HepG2 (cell line): ENCODE measurements around the gene DSCAML1. TPM values are rescaled to one million over a fixed set of nuclear protein-coding genes. Genes with fewer than 3 reads are reported as not detected.

Experiments used
- ATAC-seq: fragments of 200-7000 bp; cut with Tn5 transposase; 3 replicates; pipeline ENCODE4 v1.9.1; 2020; ENCODE audit warnings: mild to moderate bottlenecking, moderate library complexity
- BruUV-seq: library from RNA; stranded (reverse); fragments of 400-500 nt; replicated peaks from 2 replicates; lab custom pipeline; 2021; lab: Mats Ljungman, UMichigan
- CTCF ChIA-PET: fragments of 300-600 bp; formaldehyde crosslinking; extraction: SDS; loops from one replicate; lab custom pipeline; 2021; ENCODE audit warnings: low total read pairs, inconsistent platforms, low intra/inter-chr PET ratio; lab: Yijun Ruan, JAX
- POLR2A ChIA-PET: fragments of 350-600 bp; sonication (Branson Sonifier 250); formaldehyde crosslinking; loops from one replicate; lab custom pipeline; 2020; ENCODE audit warnings: antibody characterized with exemption, inconsistent platforms; lab: Yijun Ruan, JAX
- DNase-seq: peaks from one replicate; pipeline ENCODE4 v3.0.0-alpha.2; 2015; ENCODE audit warnings: low spot score
- FAIRE-seq: peaks from 3 replicates; lab custom pipeline; 2011; peaks lifted over from hg19 to GRCh38; lab: Jason Lieb, UNC
- H2AFZ ChIP-seq: one replicate; pipeline ENCODE4 v1.6.1; 2011; ENCODE audit warnings: low read length, inconsistent platforms
- H3K27ac ChIP-seq: fragments of 300-600 bp; 3 replicates; pipeline ENCODE4 v1.8.0; 2011; ENCODE audit warnings: mixed run types, mild to moderate bottlenecking, mixed read lengths, low read length, inconsistent platforms; ENCODE audit not compliant: insufficient read depth; ENCODE audit errors: extremely low read length
- H3K27me3 ChIP-seq, 2 experiments: fragments of 200-600 bp in 1 of 2; 2 replicates in 1 of 2; 3 replicates in 1 of 2; pipeline versions ENCODE4 v1.6.0 to v1.8.0; 2011; ENCODE audit warnings: low read length in 2 of 2, mild to moderate bottlenecking in 2 of 2, moderate library complexity in 2 of 2, inconsistent platforms in 1 of 2; ENCODE audit not compliant: insufficient read depth in 2 of 2, control insufficient read depth in 1 of 2
- H3K36me3 ChIP-seq, 2 experiments: fragments of 200-600 bp in 1 of 2; replicated peaks in 1 of 2; 2 replicates in 1 of 2; 3 replicates in 1 of 2; pipeline versions ENCODE4 v1.5.1 to v1.8.0; 2011; ENCODE audit warnings: low read length in 2 of 2, inconsistent platforms in 1 of 2; ENCODE audit not compliant: insufficient read depth in 2 of 2, control insufficient read depth in 1 of 2
- H3K4me1 ChIP-seq: 2 replicates; pipeline ENCODE4 v1.5.1; 2012; ENCODE audit warnings: low read length, inconsistent platforms; ENCODE audit not compliant: insufficient read depth
- H3K4me2 ChIP-seq: 2 replicates; pipeline ENCODE4 v1.6.0; 2011; ENCODE audit warnings: low read depth, low read length, inconsistent platforms
- H3K4me3 ChIP-seq, 3 experiments: fragments of 200-600 bp in 1 of 3; sonication (generic), shearing (Covaris generic) in 1 of 3; replicated peaks in 1 of 3; 2 replicates each; pipeline ENCODE4 v1.5.1; 2011 to 2016; ENCODE audit warnings: low read length in 3 of 3, inconsistent platforms in 2 of 3, low read depth in 2 of 3, mild to moderate bottlenecking in 2 of 3, control low read depth in 1 of 3, mixed read lengths in 1 of 3; ENCODE audit not compliant: insufficient read depth in 1 of 3
- H3K79me2 ChIP-seq: one replicate; pipeline ENCODE4 v1.6.1; 2011; ENCODE audit warnings: low read length, inconsistent platforms; ENCODE audit not compliant: insufficient read depth
- H3K9ac ChIP-seq: 2 replicates; pipeline ENCODE4 v1.6.0; 2011; ENCODE audit warnings: mild to moderate bottlenecking, low read depth, low read length, inconsistent platforms; ENCODE audit not compliant: insufficient read depth
- H3K9me3 ChIP-seq: 2 replicates; pipeline ENCODE4 v1.5.1; 2012; ENCODE audit warnings: mild to moderate bottlenecking, low read length
- H4K20me1 ChIP-seq: 2 replicates; pipeline ENCODE4 v1.6.0; 2011; ENCODE audit warnings: inconsistent platforms, mild to moderate bottlenecking, low read length, moderate library complexity; ENCODE audit not compliant: insufficient read depth
- ELF1 ChIP-seq: sonication (generic); formaldehyde crosslinking; IDR thresholded peaks from 2 replicates; pipeline ENCODE4 v1.4.0; 2020; ENCODE audit warnings: missing genetic modification reagents
- FOXM1 ChIP-seq: sonication (generic); formaldehyde crosslinking; IDR thresholded peaks from 2 replicates; pipeline ENCODE4 v1.5.0; 2020; ENCODE audit warnings: missing genetic modification reagents
- GATAD2A ChIP-seq: IDR thresholded peaks from 2 replicates; pipeline ENCODE4 v1.6.1; 2016
- HHEX ChIP-seq: IDR thresholded peaks from 2 replicates; pipeline ENCODE4 v1.6.1; 2016; ENCODE audit warnings: control low read depth
- IKZF1 ChIP-seq: fragments of 450-650 bp; IDR thresholded peaks from 2 replicates; pipeline ENCODE4 v1.7.1; 2016
- KDM1A ChIP-seq: IDR thresholded peaks from 2 replicates; pipeline ENCODE4 v1.6.1; 2016; ENCODE audit warnings: missing compliant biosample characterization
- KLF6 ChIP-seq: IDR thresholded peaks from 2 replicates; pipeline ENCODE4 v1.8.0; 2016; ENCODE audit warnings: missing biosample characterization, missing genetic modification reagents
- NFYB ChIP-seq: sonication (generic); formaldehyde crosslinking; IDR thresholded peaks from 2 replicates; pipeline ENCODE4 v1.4.0; 2020; ENCODE audit warnings: missing genetic modification reagents
- PHF8 ChIP-seq: sonication (generic); formaldehyde crosslinking; IDR thresholded peaks from 2 replicates; pipeline ENCODE4 v1.5.0; 2020; ENCODE audit warnings: missing genetic modification reagents
- PTBP1 ChIP-seq: fragments of 200-400 bp; formaldehyde crosslinking; IDR thresholded peaks from 2 replicates; pipeline ENCODE4 v1.6.1; 2018; ENCODE audit warnings: low read length, low read depth; ENCODE audit not compliant: poor library complexity, severe bottlenecking
- SATB2 ChIP-seq: sonication (generic); formaldehyde crosslinking; IDR thresholded peaks from 2 replicates; pipeline ENCODE4 v1.5.0; 2020; ENCODE audit warnings: missing genetic modification reagents
- SMYD3 ChIP-seq: sonication (generic); formaldehyde crosslinking; IDR thresholded peaks from 2 replicates; pipeline ENCODE4 v1.8.1; 2023; ENCODE audit warnings: mild to moderate bottlenecking, missing genetic modification reagents
- SNRNP70 ChIP-seq: fragments of 200-400 bp; formaldehyde crosslinking; IDR thresholded peaks from 2 replicates; pipeline ENCODE4 v1.6.1; 2017; ENCODE audit warnings: mild to moderate bottlenecking, low read depth, low read length, moderate library complexity
- TCF7L2 ChIP-seq: IDR thresholded peaks from 2 replicates; pipeline ENCODE4 v1.6.1; 2011; ENCODE audit warnings: mild to moderate bottlenecking, low read depth, low read length, moderate library complexity
- ZNF12 ChIP-seq: sonication (generic); formaldehyde crosslinking; IDR thresholded peaks from 2 replicates; pipeline ENCODE4 v1.5.0; 2020; ENCODE audit warnings: missing genetic modification reagents
- ZNF274 ChIP-seq: sonication (generic); formaldehyde crosslinking; IDR thresholded peaks from 2 replicates; pipeline ENCODE4 v1.5.1; 2020; ENCODE audit warnings: mild to moderate bottlenecking, missing genetic modification reagents
- ZNF782 ChIP-seq: sonication (generic); formaldehyde crosslinking; IDR thresholded peaks from 2 replicates; pipeline ENCODE4 v1.4.0; 2020; ENCODE audit warnings: missing genetic modification reagents, mild to moderate bottlenecking, borderline replicate concordance
- WGBS: methylation state at CpG from one replicate; pipeline ENCODE4 v1.1.6; 2017; ENCODE audit warnings: low lambda C conversion rate; 5-methylcytosine and 5-hydroxymethylcytosine counted together
- in situ Hi-C: cut with HindIII; loops from 2 replicates; pipeline ENCODE4 v1.10.0; 2017; ENCODE audit warnings: low pct_unique_long_range_greater_than_20kb; ENCODE audit not compliant: extremely low pct_ligation_motif_present
- intact Hi-C: fragments of 100-400 bp; cut with micrococcal nuclease; formaldehyde crosslinking; loops from one replicate; pipeline ENCODE4 v1.10.0; 2022; ENCODE audit not compliant: unreplicated experiment
- polyA plus RNA-seq, 8 experiments: library from polyadenylated mRNA; depleted of rRNA in 3 of 8; stranded (reverse) in 7 of 8; unstranded in 1 of 8; fragments of >200 nt; fragmentation: Illumina TruSeq in 4 of 8; extraction: Trizol in 4 of 8; gene quantifications; 2 replicates each; pipeline versions ENCODE4 v1.2.1 to v1.2.3, GENCODE V29; 2011 to 2016; ENCODE audit warnings: low read depth in 4 of 8, missing spikeins in 1 of 8, mixed read lengths in 1 of 8; ENCODE audit not compliant: insufficient read depth in 1 of 8
- total RNA-seq, 5 experiments: library from RNA; depleted of rRNA; stranded (reverse); fragments of >200 nt; fragmentation: Illumina TruSeq; extraction: Trizol; gene quantifications; 2 replicates each; pipeline ENCODE4 v1.2.3, GENCODE V29; 2016; ENCODE audit warnings: low read depth in 1 of 5
- TF ChIP-seq, protein P1 (sequence below): sonication (generic); formaldehyde crosslinking; IDR thresholded peaks from 2 replicates; pipeline ENCODE4 v1.5.0; 2020; ENCODE audit warnings: missing genetic modification reagents
- TF ChIP-seq, protein P2 (sequence below): IDR thresholded peaks from 2 replicates; pipeline ENCODE4 v1.6.1; 2012; ENCODE audit warnings: low read depth, low read length, improper control_type of control experiment
- TF ChIP-seq, protein P3 (sequence below): IDR thresholded peaks from 2 replicates; pipeline ENCODE4 v1.6.1; 2016; ENCODE audit warnings: control low read depth

DSCAML1 gene
- total and polyA plus RNA-seq, 2 of the 13 experiments (the other 11 are each of a cell fraction or from before 2014, with no cell fraction given): 0.29 to 0.40 TPM

DNA sequence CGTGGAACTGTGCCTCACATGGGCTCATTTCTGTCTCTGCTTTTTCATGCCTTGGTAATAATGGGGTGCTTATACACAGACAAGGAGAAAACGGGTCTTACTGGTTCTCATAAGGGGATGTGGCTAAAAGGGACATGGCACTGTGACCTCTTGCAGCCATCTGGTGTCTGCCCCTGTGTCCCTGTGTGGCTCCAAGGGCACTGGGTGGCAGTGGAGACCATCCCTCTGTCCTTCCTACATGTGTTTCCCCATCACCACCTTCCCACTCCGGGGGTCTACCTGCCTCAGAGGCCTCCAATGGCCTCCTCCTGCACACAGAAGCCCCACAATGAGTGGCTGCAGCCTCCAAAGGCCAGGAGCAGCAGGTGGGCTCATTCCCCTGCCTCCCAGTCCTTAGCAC, 248.1 kb downstream of the DSCAML1 start:
- Histone ChIP-seq H3K27ac (no peak overlapping the region), H3K4me1 (peaks cover 6% of the 10 kb centered on the region; the same call in 1 of the 2 replicates), H3K36me3 (no peaks in the 10 kb centered on the region), H3K27me3 (peaks cover 6 to 18% of the 10 kb centered on the region in 2 experiments; a peak in 2 of 5 replicates), H3K9ac (no peak overlapping the region), H2AFZ (no peak overlapping the region), H3K4me3 (no peak overlapping the region), H3K79me2 (no peaks in the 10 kb centered on the region), H4K20me1 (no peaks in the 10 kb centered on the region), H3K9me3 (no peaks in the 10 kb centered on the region), H3K4me2 (no peak overlapping the region)
- 33% methylated on average over 3 of the region's 3 CpGs for WGBS
- no TSS peak for BruUV-seq
- FAIRE-seq (no peak), DNase-seq (no peak), ATAC-seq (no peak)
- no peak for TF ChIP-seq PTBP1
- no peak for TF ChIP-seq HHEX (CRISPR knock-in tag)
- TF ChIP-seq, protein P1, sequence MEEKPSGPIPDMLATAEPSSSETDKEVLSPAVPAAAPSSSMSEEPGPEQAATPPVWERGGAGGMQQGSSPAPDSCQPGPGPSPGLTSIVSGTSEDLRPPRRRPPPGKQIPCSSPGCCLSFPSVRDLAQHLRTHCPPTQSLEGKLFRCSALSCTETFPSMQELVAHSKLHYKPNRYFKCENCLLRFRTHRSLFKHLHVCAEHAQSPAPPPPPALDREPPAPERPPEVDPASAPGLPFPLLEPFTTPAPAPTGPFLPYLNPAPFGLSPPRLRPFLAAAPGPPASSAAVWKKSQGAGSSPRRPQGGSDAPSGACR (CRISPR knock-in tag): no peak
- TF ChIP-seq SATB2: no peak
- intact Hi-C loops: no loop called here
- in situ Hi-C loops: no loop called here
- POLR2A ChIA-PET: no interaction called here
- CTCF ChIA-PET: no interaction called here

DNA sequence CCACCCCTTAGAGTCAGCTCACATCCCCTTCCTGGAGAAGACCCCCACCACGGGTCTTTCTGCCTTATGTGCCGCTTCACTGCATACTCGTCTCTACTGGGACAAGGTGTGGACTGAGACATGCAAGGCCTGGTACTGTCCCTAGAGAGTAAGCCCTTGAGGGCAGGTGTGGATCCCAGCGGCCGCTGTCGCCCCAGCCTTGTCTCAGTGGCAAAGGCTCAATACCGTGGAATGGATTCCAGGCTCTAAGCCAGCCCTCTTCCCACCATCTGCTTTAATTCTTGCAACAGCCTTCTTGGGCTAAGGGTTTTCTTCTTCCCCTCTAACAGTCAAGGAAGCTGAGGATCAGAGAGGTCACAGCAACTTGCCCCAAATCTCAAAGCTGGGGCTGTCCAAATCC, 249.1 kb downstream of the DSCAML1 start:
- CTCF ChIA-PET: no interaction called here
- no peaks in the 10 kb centered on the region for H3K79me2 ChIP-seq
- DNase-seq (no peak), ATAC-seq (no peak), FAIRE-seq (no peak)
- H3K9me3 ChIP-seq: no peaks in the 10 kb centered on the region
- H3K4me2 ChIP-seq: no peak overlapping the region
- H3K4me3 ChIP-seq: no peak overlapping the region
- BruUV-seq: no TSS peak
- peaks cover 6 to 23% of the 10 kb centered on the region in 2 experiments; a peak in 3 of 5 replicates for H3K27me3 ChIP-seq
- H3K36me3 ChIP-seq: no peaks in the 10 kb centered on the region
- POLR2A ChIA-PET: no interaction called here
- H4K20me1 ChIP-seq: no peaks in the 10 kb centered on the region
- in situ Hi-C loops: no loop called here
- H2AFZ ChIP-seq: no peak overlapping the region
- no peak overlapping the region for H3K27ac ChIP-seq
- intact Hi-C loops: no loop called here
- H3K4me1 ChIP-seq: peaks cover 6% of the 10 kb centered on the region; the same call in 1 of the 2 replicates
- 13% methylated on average over 7 of the region's 7 CpGs for WGBS
- no peak overlapping the region for H3K9ac ChIP-seq
- no peak for TF ChIP-seq TCF7L2
- TF ChIP-seq GATAD2A (CRISPR knock-in tag): no peak
- TF ChIP-seq, protein P2, sequence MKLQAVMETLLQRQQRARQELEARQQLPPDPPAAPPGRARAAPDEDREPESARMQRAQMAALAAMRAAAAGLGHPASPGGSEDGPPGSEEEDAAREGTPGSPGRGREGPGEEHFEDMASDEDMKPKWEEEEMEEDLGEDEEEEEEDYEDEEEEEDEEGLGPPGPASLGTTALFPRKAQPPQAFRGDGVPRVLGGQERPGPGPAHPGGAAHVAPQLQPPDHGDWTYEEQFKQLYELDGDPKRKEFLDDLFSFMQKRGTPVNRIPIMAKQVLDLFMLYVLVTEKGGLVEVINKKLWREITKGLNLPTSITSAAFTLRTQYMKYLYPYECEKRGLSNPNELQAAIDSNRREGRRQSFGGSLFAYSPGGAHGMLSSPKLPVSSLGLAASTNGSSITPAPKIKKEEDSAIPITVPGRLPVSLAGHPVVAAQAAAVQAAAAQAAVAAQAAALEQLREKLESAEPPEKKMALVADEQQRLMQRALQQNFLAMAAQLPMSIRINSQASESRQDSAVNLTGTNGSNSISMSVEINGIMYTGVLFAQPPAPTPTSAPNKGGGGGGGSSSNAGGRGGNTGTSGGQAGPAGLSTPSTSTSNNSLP: no peak
- TF ChIP-seq, protein P3, sequence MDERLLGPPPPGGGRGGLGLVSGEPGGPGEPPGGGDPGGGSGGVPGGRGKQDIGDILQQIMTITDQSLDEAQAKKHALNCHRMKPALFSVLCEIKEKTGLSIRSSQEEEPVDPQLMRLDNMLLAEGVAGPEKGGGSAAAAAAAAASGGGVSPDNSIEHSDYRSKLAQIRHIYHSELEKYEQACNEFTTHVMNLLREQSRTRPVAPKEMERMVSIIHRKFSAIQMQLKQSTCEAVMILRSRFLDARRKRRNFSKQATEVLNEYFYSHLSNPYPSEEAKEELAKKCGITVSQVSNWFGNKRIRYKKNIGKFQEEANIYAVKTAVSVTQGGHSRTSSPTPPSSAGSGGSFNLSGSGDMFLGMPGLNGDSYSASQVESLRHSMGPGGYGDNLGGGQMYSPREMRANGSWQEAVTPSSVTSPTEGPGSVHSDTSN (CRISPR knock-in tag): no peak
- no peak for TF ChIP-seq FOXM1 (CRISPR knock-in tag)
- no peak for TF ChIP-seq PHF8 (CRISPR knock-in tag)
- TF ChIP-seq SMYD3 (CRISPR knock-in tag): no peak
- no peak for TF ChIP-seq KLF6
- TF ChIP-seq ZNF782 (CRISPR knock-in tag): no peak
- TF ChIP-seq NFYB (CRISPR knock-in tag): no peak
- TF ChIP-seq IKZF1: no peak
- no peak for TF ChIP-seq ZNF274 (CRISPR knock-in tag)
- no peak for TF ChIP-seq SNRNP70
- no peak for TF ChIP-seq ELF1 (CRISPR knock-in tag)
- no peak for TF ChIP-seq ZNF12 (CRISPR knock-in tag)
- no peak for TF ChIP-seq KDM1A
